H1 (cell line): ENCODE measurements around the gene DOHH. TPM values are rescaled to one million over a fixed set of nuclear protein-coding genes. Genes with fewer than 3 reads are reported as not detected.

Experiments used
- BCL11A ChIP-seq, 2 experiments: IDR thresholded peaks; one replicate each; pipeline ENCODE4 v1.6.1; 2011; ENCODE audit warnings: low read depth in 2 of 2, low read length in 2 of 2, mild to moderate bottlenecking in 2 of 2
- EZH2 ChIP-seq: fragments of 200-600 bp; sonication (generic); IDR thresholded peaks from 2 replicates; pipeline ENCODE4 v1.7.1; 2012; ENCODE audit warnings: low read depth, mild to moderate bottlenecking, moderate library complexity, low read length, inconsistent platforms; ENCODE audit not compliant: severe bottlenecking
- KDM1A ChIP-seq: fragments of 200-600, 300-600 bp; sonication (generic); IDR thresholded peaks from 2 replicates; pipeline ENCODE4 v1.7.1; 2016; ENCODE audit warnings: mild to moderate bottlenecking, low read length, borderline replicate concordance
- KDM4A ChIP-seq: IDR thresholded peaks from one replicate; pipeline ENCODE4 v1.7.1; 2012; ENCODE audit warnings: low read depth, mild to moderate bottlenecking, moderate library complexity, low read length, inconsistent platforms; ENCODE audit not compliant: severe bottlenecking
- MAFK ChIP-seq: IDR thresholded peaks from 2 replicates; pipeline ENCODE4 v1.6.1; 2012; ENCODE audit warnings: low read depth, mild to moderate bottlenecking, improper control_type of control experiment, low read length
- NRF1 ChIP-seq: IDR thresholded peaks from 2 replicates; pipeline ENCODE4 v1.6.1; 2011; ENCODE audit warnings: mild to moderate bottlenecking, low read depth, low read length, improper control_type of control experiment
- POLR2A ChIP-seq, 2 experiments: IDR thresholded peaks; 1 replicate in 1 of 2; 2 replicates in 1 of 2; pipeline ENCODE4 v1.6.1; 2011; ENCODE audit warnings: low read depth in 2 of 2, low read length in 2 of 2, mild to moderate bottlenecking in 2 of 2; ENCODE audit errors: control extremely low read depth in 1 of 2
- TEAD4 ChIP-seq: IDR thresholded peaks from 2 replicates; pipeline ENCODE4 v1.6.1; 2012; ENCODE audit warnings: low read depth, low read length, inconsistent platforms, mixed read lengths
- polyA plus RNA-seq, 7 experiments: library from polyadenylated mRNA; depleted of rRNA in 3 of 7; stranded (reverse) in 5 of 7; unstranded in 2 of 7; fragments of >200 nt in 5 of 7; fragments of 200-250 nt in 2 of 7; gene quantifications; 1 replicate in 5 of 7; 2 replicates in 1 of 7; 4 replicates in 1 of 7; pipeline versions ENCODE4 v1.2.1 to v1.2.3, GENCODE V29; 2011 to 2013; ENCODE audit warnings: missing spikeins in 2 of 7, mixed read lengths in 2 of 7
- total RNA-seq: library from RNA; stranded (reverse); fragmentation: NEBNext Ultra II Directional; extraction: Animal tissue kit (Norgen Biotek cat#: 25700); gene quantifications from 2 replicates; pipeline ENCODE4 v1.2.1, GENCODE V29; 2021

DOHH gene
- total and polyA plus RNA-seq, 2 of the 8 experiments (the other 6 are each of a cell fraction or from before 2014, with no cell fraction given) = 7.3 to 17.7 TPM

- TF ChIP-seq NRF1 (no peak), TEAD4 (no peak), MAFK (no peak), POLR2A (IDR thresholded peaks at IDR 0.05; ENCODE audit: control extremely low read depth in 1 of 2, low read depth in 2 of 2, low read length in 2 of 2) (no peak), BCL11A (IDR thresholded peaks at IDR 0.05; ENCODE audit: low read depth in 2 of 2, low read length in 2 of 2) (no peak), KDM4A (no peak), EZH2 (no peak), KDM1A (no peak)
- TF ChIP-seq, all 59 proteins: peak for 0
Measured at GRCh38 chr19:3514930-3515329, 14.5 kb upstream of the DOHH start (continued).
